IMR-90 (cell line): ENCODE results near the gene C17orf107. TPM values are rescaled to one million over a fixed set of nuclear protein-coding genes. Genes with fewer than 3 reads are reported as not detected.

ENCODE experiments used
- ATAC-seq: fragments of 200-7000 bp; cut with Tn5 transposase; 2 replicates; pipeline ENCODE4 v1.9.1; 2020; ENCODE audit warnings: low read depth, mild to moderate bottlenecking, moderate library complexity
- BruUV-seq: library from RNA; stranded (reverse); fragments of 400-500 nt; replicated peaks from 2 replicates; lab custom pipeline; 2021; lab: Mats Ljungman, UMichigan
- CTCF ChIA-PET: fragments of 300-600 bp; formaldehyde crosslinking; extraction: SDS; loops from one replicate; lab custom pipeline; 2021; ENCODE audit warnings: antibody characterized with exemption; lab: Yijun Ruan, JAX
- POLR2A ChIA-PET: fragments of 300-600 bp; sonication (Branson Sonifier 250); formaldehyde crosslinking; loops from one replicate; lab custom pipeline; 2022; ENCODE audit warnings: antibody characterized with exemption; ENCODE audit not compliant: unreplicated experiment; lab: Charles Lee
- DNase-seq: peaks from one replicate; pipeline ENCODE4 v3.0.0; 2013
- H2AFZ ChIP-seq: replicated peaks from 2 replicates; pipeline ENCODE3; 2013; ENCODE audit warnings: low read length, mild to moderate bottlenecking; ENCODE audit not compliant: poor library complexity
- H2AK5ac ChIP-seq: 2 replicates; pipeline ENCODE4 v1.6.1; 2013; ENCODE audit warnings: low read depth, low read length, inconsistent platforms
- H2AK9ac ChIP-seq: replicated peaks from 2 replicates; pipeline ENCODE3; 2013; ENCODE audit warnings: mild to moderate bottlenecking, low read depth, low read length, moderate library complexity; ENCODE audit not compliant: poor library complexity
- H2BK120ac ChIP-seq: 2 replicates; pipeline ENCODE4 v1.6.1; 2013; ENCODE audit warnings: low read depth, low read length, inconsistent platforms
- H2BK15ac ChIP-seq: 3 replicates; pipeline ENCODE4 v1.6.1; 2013; ENCODE audit warnings: low read depth, low read length, inconsistent platforms
- H2BK20ac ChIP-seq: 2 replicates; pipeline ENCODE4 v1.6.1; 2013; ENCODE audit warnings: low read depth, mild to moderate bottlenecking, inconsistent platforms, low read length, moderate library complexity
- H2BK5ac ChIP-seq: 2 replicates; pipeline ENCODE4 v1.6.1; 2013; ENCODE audit warnings: mild to moderate bottlenecking, low read depth, low read length, inconsistent platforms; ENCODE audit not compliant: poor library complexity, severe bottlenecking
- H3K14ac ChIP-seq: replicated peaks from 2 replicates; pipeline ENCODE4 v1.6.1; 2013; ENCODE audit warnings: low read depth, low read length, inconsistent platforms
- H3K18ac ChIP-seq: 2 replicates; pipeline ENCODE4 v1.6.1; 2013; ENCODE audit warnings: low read depth, low read length, control low read depth
- H3K23ac ChIP-seq: 2 replicates; pipeline ENCODE4 v1.6.1; 2013; ENCODE audit warnings: low read depth, low read length, inconsistent platforms
- H3K27ac ChIP-seq: 2 replicates; pipeline ENCODE4 v1.5.1; 2013; ENCODE audit warnings: mild to moderate bottlenecking, control low read depth, low read length; ENCODE audit not compliant: insufficient read depth
- H3K27me3 ChIP-seq: 2 replicates; pipeline ENCODE4 v1.6.1; 2013; ENCODE audit warnings: low read length; ENCODE audit not compliant: control insufficient read depth, insufficient read depth
- H3K36me3 ChIP-seq: 2 replicates; pipeline ENCODE4 v1.6.1; 2013; ENCODE audit warnings: low read length, mixed read lengths; ENCODE audit not compliant: control insufficient read depth, insufficient read depth
- H3K4ac ChIP-seq: 2 replicates; pipeline ENCODE4 v1.6.1; 2013; ENCODE audit warnings: low read depth, low read length, inconsistent platforms
- H3K4me1 ChIP-seq: 2 replicates; pipeline ENCODE4 v1.6.1; 2013; ENCODE audit warnings: low read length, mixed read lengths; ENCODE audit not compliant: control insufficient read depth, insufficient read depth
- H3K4me2 ChIP-seq: 2 replicates; pipeline ENCODE4 v1.6.1; 2013; ENCODE audit warnings: low read depth, mild to moderate bottlenecking, control low read depth, low read length, moderate library complexity
- H3K4me3 ChIP-seq: 2 replicates; pipeline ENCODE4 v1.5.1; 2013; ENCODE audit warnings: low read depth, mild to moderate bottlenecking, control low read depth, low read length, moderate library complexity; ENCODE audit not compliant: insufficient read depth
- H3K56ac ChIP-seq: 2 replicates; pipeline ENCODE4 v1.6.1; 2013; ENCODE audit warnings: low read length, inconsistent platforms; ENCODE audit not compliant: insufficient read depth; ENCODE audit errors: extremely low read depth
- H3K79me1 ChIP-seq, 2 experiments: 2 replicates each; pipeline ENCODE4 v1.6.1; 2013; ENCODE audit warnings: low read length in 2 of 2, inconsistent platforms in 1 of 2, low read depth in 1 of 2
- H3K9ac ChIP-seq: 2 replicates; pipeline ENCODE4 v1.6.1; 2013; ENCODE audit warnings: low read depth, low read length, control low read depth
- H3K9me1 ChIP-seq: 2 replicates; pipeline ENCODE4 v1.6.1; 2013; ENCODE audit warnings: low read length, inconsistent platforms; ENCODE audit not compliant: insufficient read depth
- H3K9me3 ChIP-seq: 2 replicates; pipeline ENCODE4 v1.6.1; 2013; ENCODE audit warnings: low read length; ENCODE audit not compliant: control insufficient read depth, insufficient read depth
- H4K20me1 ChIP-seq: 2 replicates; pipeline ENCODE4 v1.6.1; 2013; ENCODE audit warnings: low read length, inconsistent platforms; ENCODE audit not compliant: insufficient read depth
- H4K5ac ChIP-seq: 2 replicates; pipeline ENCODE4 v1.6.1; 2013; ENCODE audit warnings: mild to moderate bottlenecking, low read depth, low read length, control low read depth
- H4K8ac ChIP-seq, 2 experiments: 2 replicates each; pipeline ENCODE4 v1.6.1; 2013; ENCODE audit warnings: low read depth in 2 of 2, low read length in 2 of 2, control low read depth in 1 of 2, inconsistent platforms in 1 of 2
- H4K91ac ChIP-seq: 2 replicates; pipeline ENCODE4 v1.6.1; 2013; ENCODE audit warnings: low read depth, low read length, inconsistent platforms; ENCODE audit not compliant: insufficient read depth
- MXI1 ChIP-seq: IDR thresholded peaks from 2 replicates; pipeline ENCODE4 v1.6.1; 2012; ENCODE audit warnings: low read depth, mild to moderate bottlenecking, low read length, moderate library complexity, borderline replicate concordance
- WGBS, 2 experiments: methylation state at CpG; one replicate each; pipeline versions ENCODE4 v1.1.5 to v1.1.7; 2013; ENCODE audit warnings: missing lambda C conversion rate in 2 of 2; ENCODE audit not compliant: insufficient read length in 1 of 2; ENCODE audit errors: extremely low coverage in 2 of 2; 5-methylcytosine and 5-hydroxymethylcytosine counted together
- dilution Hi-C: fragments of 300-500 bp; cut with HindIII; formaldehyde crosslinking; loops from one replicate; pipeline ENCODE4 v1.14.3; 2018; ENCODE audit warnings: low sequenced_read_pairs; ENCODE audit not compliant: unreplicated experiment
- in situ Hi-C: fragments of 300-500 bp; cut with MboI; formaldehyde crosslinking; loops from 3 replicates; pipeline ENCODE4 v1.14.3; 2019; ENCODE audit warnings: low sequenced_read_pairs, inconsistent platforms, mixed read lengths
- intact Hi-C: fragments of 100-400 bp; cut with micrococcal nuclease; formaldehyde crosslinking; loops from 2 replicates; pipeline ENCODE4 v1.10.0; 2022
- polyA plus RNA-seq, 3 experiments: library from polyadenylated mRNA; depleted of rRNA; stranded (reverse); fragments of >200 nt; gene quantifications; 2 replicates each; pipeline ENCODE4 v1.2.3, GENCODE V29; 2012; ENCODE audit warnings: low replicate concordance in 1 of 3
- total RNA-seq: library from RNA; depleted of rRNA; stranded (reverse); fragments of >200 nt; gene quantifications from 2 replicates; pipeline ENCODE4 v1.2.3, GENCODE V29; 2012
- TF ChIP-seq, protein P1 (sequence below): conservative IDR thresholded peaks from 2 replicates; pipeline ENCODE4 v1.5.1; 2012; ENCODE audit warnings: mild to moderate bottlenecking, low read depth, low read length, improper control_type of control experiment

C17orf107 gene
- total and polyA plus RNA-seq, 2 of the 4 experiments (the other 2 are of a cell fraction), result 0.54 to 0.82 TPM

DNA sequence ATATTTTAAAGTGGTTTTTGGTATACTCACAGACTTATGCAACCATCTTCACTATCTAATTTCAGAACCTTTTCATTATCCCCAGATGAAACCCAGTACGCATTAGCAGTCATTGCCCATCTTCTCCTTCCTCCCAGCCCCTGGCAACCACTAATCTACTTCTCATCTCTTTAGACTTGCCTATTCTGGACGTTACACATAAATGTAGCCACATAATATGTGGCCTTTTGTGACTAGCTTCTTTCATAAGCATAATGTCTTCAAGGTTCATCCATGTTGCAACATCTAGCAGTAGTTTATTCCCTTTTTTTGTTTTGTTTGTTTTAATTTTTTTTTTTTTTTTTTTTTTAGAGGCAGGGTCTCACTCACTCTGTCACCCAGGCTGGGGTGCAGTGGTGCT is 28.5 kb upstream of the C17orf107 start:
- peaks cover 14 to 29% of the 10 kb centered on the region in 2 experiments; a peak in 3 of 4 replicates for H3K79me1 ChIP-seq
- DNase-seq, result no peak
- no peak overlapping the region for H3K23ac ChIP-seq
- CTCF ChIA-PET, result no interaction called here
- no peak overlapping the region for H3K4me2 ChIP-seq
- no peak overlapping the region for H3K4ac ChIP-seq
- POLR2A ChIA-PET, result no interaction called here
- H4K20me1 ChIP-seq, result peaks cover 12% of the 10 kb centered on the region
- no peak overlapping the region for H2BK15ac ChIP-seq
- dilution Hi-C loops (no loop called here), intact Hi-C loops (no loop called here), in situ Hi-C loops (no loop called here)
- peaks cover 1% of the 10 kb centered on the region; the same call in 1 of the 2 replicates for H3K36me3 ChIP-seq
- H3K4me1 ChIP-seq, result no peaks in the 10 kb centered on the region
- H2AFZ ChIP-seq, result no peak overlapping the region
- TF ChIP-seq MXI1, result no peak
- TF ChIP-seq, protein P1, sequence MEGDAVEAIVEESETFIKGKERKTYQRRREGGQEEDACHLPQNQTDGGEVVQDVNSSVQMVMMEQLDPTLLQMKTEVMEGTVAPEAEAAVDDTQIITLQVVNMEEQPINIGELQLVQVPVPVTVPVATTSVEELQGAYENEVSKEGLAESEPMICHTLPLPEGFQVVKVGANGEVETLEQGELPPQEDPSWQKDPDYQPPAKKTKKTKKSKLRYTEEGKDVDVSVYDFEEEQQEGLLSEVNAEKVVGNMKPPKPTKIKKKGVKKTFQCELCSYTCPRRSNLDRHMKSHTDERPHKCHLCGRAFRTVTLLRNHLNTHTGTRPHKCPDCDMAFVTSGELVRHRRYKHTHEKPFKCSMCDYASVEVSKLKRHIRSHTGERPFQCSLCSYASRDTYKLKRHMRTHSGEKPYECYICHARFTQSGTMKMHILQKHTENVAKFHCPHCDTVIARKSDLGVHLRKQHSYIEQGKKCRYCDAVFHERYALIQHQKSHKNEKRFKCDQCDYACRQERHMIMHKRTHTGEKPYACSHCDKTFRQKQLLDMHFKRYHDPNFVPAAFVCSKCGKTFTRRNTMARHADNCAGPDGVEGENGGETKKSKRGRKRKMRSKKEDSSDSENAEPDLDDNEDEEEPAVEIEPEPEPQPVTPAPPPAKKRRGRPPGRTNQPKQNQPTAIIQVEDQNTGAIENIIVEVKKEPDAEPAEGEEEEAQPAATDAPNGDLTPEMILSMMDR, result no peak
- no peak overlapping the region for H4K5ac ChIP-seq
- no peak overlapping the region for H3K18ac ChIP-seq
- no peaks in the 10 kb centered on the region; the same call in 1 of the 2 replicates for H3K9me1 ChIP-seq
- H2BK120ac ChIP-seq, result no peak overlapping the region
- no peak overlapping the region for H4K8ac ChIP-seq
- no peak overlapping the region for H3K56ac ChIP-seq
- H2AK5ac ChIP-seq, result no peak overlapping the region
- H2AK9ac ChIP-seq, result no peak overlapping the region
- ATAC-seq, result no peak
- H2BK20ac ChIP-seq, result no peak overlapping the region
- H3K27ac ChIP-seq, result no peak overlapping the region
- WGBS, 2 experiments, result 100% methylated on average over 2 of the region's 2 CpGs; no CpG with 5 or more reads in 1 of the 2 experiments
- H3K14ac ChIP-seq, result no peak overlapping the region
- no peak overlapping the region for H3K9ac ChIP-seq
- BruUV-seq, result no TSS peak
- H4K91ac ChIP-seq, result no peak overlapping the region
- no peaks in the 10 kb centered on the region for H3K27me3 ChIP-seq
- no peaks in the 10 kb centered on the region for H3K9me3 ChIP-seq
- H3K4me3 ChIP-seq, result no peak overlapping the region
- H2BK5ac ChIP-seq, result no peak overlapping the region
